Naive thymus-derived CD8-positive, alpha-beta T cell (primary cell): ENCODE results near the gene PBX4. TPM values are rescaled to one million over a fixed set of nuclear protein-coding genes. Genes with fewer than 3 reads are reported as not detected.

Experiments used
- ATAC-seq, 2 donors: fragments of 150-1000 bp; cut with Tn5 transposase in 1 of 2; sonication (Bioruptor Pico), chemical (Tn5 transposase) in 1 of 2; 1 replicate in 1 of 2; 2 replicates in 1 of 2; pipeline ENCODE4 v1.10.0; 2021; ENCODE audit warnings: mild to moderate bottlenecking in 2 of 2, moderate library complexity in 2 of 2
- POLR2A ChIA-PET: fragments of 350-600 bp; sonication (Branson Sonifier 250); formaldehyde crosslinking; loops from one replicate; lab custom pipeline; 2021; ENCODE audit warnings: antibody characterized with exemption; lab: Charles Lee
- DNase-seq, 10 donors: peaks; one replicate each; pipeline versions ENCODE4 v3.0.0 to v3.0.0-alpha.2; 2020 to 2022
- H3K27ac Mint-ChIP-seq, 10 donors: one replicate each; pipeline ENCODE4 v1.8.0; 2020 to 2022; ENCODE audit warnings: mild to moderate bottlenecking in 10 of 10, mixed read lengths in 10 of 10, moderate library complexity in 4 of 10, inconsistent platforms in 1 of 10
- H3K27me3 Mint-ChIP-seq, 5 donors: one replicate each; pipeline ENCODE4 v1.8.0; 2021 to 2022; ENCODE audit warnings: mixed read lengths in 5 of 5
- H3K36me3 Mint-ChIP-seq, 3 donors: one replicate each; pipeline ENCODE4 v1.8.0; 2020 to 2022; ENCODE audit warnings: mixed read lengths in 3 of 3, mild to moderate bottlenecking in 2 of 3, inconsistent platforms in 1 of 3
- H3K4me1 Mint-ChIP-seq, 4 donors: one replicate each; pipeline ENCODE4 v1.8.0; 2021 to 2022; ENCODE audit warnings: mixed read lengths in 4 of 4
- H3K4me3 Mint-ChIP-seq, 10 donors: one replicate each; pipeline ENCODE4 v1.8.0; 2020 to 2022; ENCODE audit warnings: mild to moderate bottlenecking in 10 of 10, mixed read lengths in 10 of 10, moderate library complexity in 6 of 10, inconsistent platforms in 1 of 10
- H3K9me3 Mint-ChIP-seq, 9 donors: one replicate each; pipeline ENCODE4 v1.8.0; 2020 to 2022; ENCODE audit warnings: mixed read lengths in 9 of 9, mild to moderate bottlenecking in 3 of 9, inconsistent platforms in 1 of 9, moderate library complexity in 1 of 9
- polyA plus RNA-seq, 3 donors: library from polyadenylated mRNA; unstranded; fragments of 300-500 nt; fragmentation: Illumina TruSeq; gene quantifications; one replicate each; pipeline ENCODE4 v1.2.3, GENCODE V29; 2021
- total RNA-seq, 8 experiments: library from RNA in 2 of 8; stranded (reverse) in 2 of 8; gene quantifications; one replicate each; pipeline ENCODE4 v1.2.3 and lab custom pipeline; 2021 to 2026

Gene PBX4
- total and polyA plus RNA-seq, 5 experiments from 2014 or later: 2.6 to 49.4 (median 6.9) TPM

- POLR2A ChIA-PET: interaction anchor here (1.0 to 3.5 kb wide), 4 partner anchors 14 to 98 kb away, joined by 3 to 15 read pairs (median 4); partner anchors contain the start of genes ZNF101 and ZNF14
- Mint-ChIP-seq H3K4me3 (peak overlapping the region in 2 of 10 donors; percentile 34 to 36), H3K27me3 (no peaks in the 10 kb centered on the region), H3K9me3 (no peaks in the 10 kb centered on the region), H3K27ac (peak overlapping the region in 9 of 10 donors; percentile 8 to 83 (median 68)), H3K36me3 (peaks cover 0 to 83% (median 24%) of the 10 kb centered on the region in 3 donors), H3K4me1 (peaks cover 6 to 32% (median 16%) of the 10 kb centered on the region in 4 donors)
- DNase-seq (peak in 1 of 10 donors; percentile 52), ATAC-seq (no peak)
These were observed 16.2 kb upstream of the PBX4 start for GRCh38 chr19:19634516-19635312.

DNA sequence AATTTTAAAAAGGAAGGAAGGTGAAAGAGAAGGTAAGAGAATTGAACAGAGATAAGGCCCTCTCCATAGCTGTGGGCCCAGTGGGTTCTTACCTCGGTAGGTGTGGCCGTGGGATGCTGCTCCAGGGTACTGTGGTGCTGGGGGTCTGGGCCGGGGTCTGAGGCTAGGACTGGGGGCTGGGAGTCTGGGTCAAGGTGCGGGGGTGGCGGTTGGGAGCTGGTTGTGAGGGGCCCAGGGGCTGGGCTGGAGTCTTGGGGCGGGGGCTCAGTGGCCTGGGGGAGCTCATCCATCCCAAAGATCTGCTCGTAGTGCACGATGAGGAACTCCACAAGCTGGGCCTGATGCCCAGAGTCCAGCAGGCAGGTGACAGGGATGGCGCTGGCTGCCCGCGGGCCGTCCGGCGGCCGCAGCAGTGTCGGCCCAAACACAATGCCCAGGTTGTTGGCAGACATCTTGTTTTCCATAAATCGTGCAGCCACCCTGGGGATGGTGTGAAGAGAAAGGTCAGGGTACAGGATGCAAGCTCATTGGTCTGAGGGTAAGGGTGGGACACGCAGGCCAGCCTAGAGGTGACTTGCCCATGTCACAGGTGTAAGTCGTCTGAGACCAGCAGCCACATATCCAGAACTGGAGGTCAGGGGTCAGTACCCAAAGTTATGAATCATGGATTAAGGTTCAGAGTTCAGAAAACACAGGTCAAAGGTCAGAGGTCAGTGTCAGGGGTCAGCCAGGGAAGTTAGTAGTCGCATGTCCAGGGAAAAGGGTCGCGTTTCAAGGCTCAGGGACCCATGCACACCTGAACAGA lies 15.4 kb upstream of the PBX4 start:
- DNase-seq (peak in 1 of 10 donors; percentile 57), ATAC-seq (no peak)
- Mint-ChIP-seq H3K9me3 (no peaks in the 10 kb centered on the region), H3K27me3 (no peaks in the 10 kb centered on the region), H3K27ac (peak overlapping the region in 8 of 10 donors; percentile 2 to 86 (median 60)), H3K4me3 (peak overlapping the region in 2 of 10 donors; percentile 42 to 46), H3K36me3 (peaks cover 0 to 77% (median 25%) of the 10 kb centered on the region in 3 donors), H3K4me1 (peaks cover 6 to 34% (median 17%) of the 10 kb centered on the region in 4 donors)
- POLR2A ChIA-PET: interaction anchor here (0.6 to 3.5 kb wide), 6 partner anchors 24 to 246 kb away, joined by 3 to 15 read pairs (median 4); partner anchors contain the start of gene ZNF101

GRCh38 chr19:19632661-19633060 lies 14.2 kb upstream of the PBX4 start:
- peak overlapping the region in 6 of 10 donors; percentile 30 to 83 (median 66) for H3K27ac Mint-ChIP-seq
- POLR2A ChIA-PET: interaction anchor here (0.5 to 3.5 kb wide), 3 partner anchors 34 to 1087 kb away, joined by 3 to 15 read pairs (median 7); partner anchors contain the start of gene ZNF101
- DNase-seq: peak in 1 of 10 donors; percentile 48

DNA sequence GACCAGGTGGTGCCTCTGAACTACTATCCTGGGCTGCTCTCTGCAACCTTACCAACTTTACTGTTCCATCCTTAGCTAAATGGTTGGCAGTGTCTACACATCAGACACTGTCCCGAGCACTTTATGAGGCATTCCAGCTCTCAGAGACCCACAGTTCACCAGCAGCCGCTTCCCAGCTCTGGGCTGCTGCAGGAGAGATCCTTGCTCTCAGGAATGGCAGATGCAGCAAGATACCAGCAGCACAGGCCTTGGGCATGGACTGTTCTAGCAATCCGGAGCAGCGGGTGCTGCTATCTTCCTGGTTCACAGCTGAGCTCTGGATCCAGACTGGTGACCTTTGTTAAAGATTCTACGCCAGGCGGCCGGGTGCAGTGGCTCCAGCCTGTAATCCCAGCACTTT lies 12.9 kb upstream of the PBX4 start:
- H3K27ac Mint-ChIP-seq: peak overlapping the region in 4 of 10 donors; percentile 3 to 81 (median 38)
- ATAC-seq (no peak), DNase-seq (peak in 1 of 10 donors; percentile 41)
- peaks cover 17 to 52% (median 31%) of the 10 kb centered on the region in 4 donors for H3K4me1 Mint-ChIP-seq
- POLR2A ChIA-PET: interaction anchor here (0.7 to 1.1 kb wide), 4 partner anchors 13 to 328 kb away, joined by 3 to 4 read pairs (median 4); no protein-coding TSS in a partner anchor
- peaks cover 0 to 61% (median 27%) of the 10 kb centered on the region in 3 donors for H3K36me3 Mint-ChIP-seq
- H3K27me3 Mint-ChIP-seq: no peaks in the 10 kb centered on the region
- no peaks in the 10 kb centered on the region for H3K9me3 Mint-ChIP-seq
- H3K4me3 Mint-ChIP-seq: peak overlapping the region in 1 of 10 donors; percentile 70

More at GRCh38 chr19:19632661-19633060, 14.2 kb upstream of the PBX4 start:
- no peak overlapping the region for H3K4me3 Mint-ChIP-seq
- H3K27me3 Mint-ChIP-seq: no peaks in the 10 kb centered on the region
- H3K36me3 Mint-ChIP-seq: peaks cover 0 to 71% (median 27%) of the 10 kb centered on the region in 3 donors
- H3K4me1 Mint-ChIP-seq: peaks cover 8 to 38% (median 19%) of the 10 kb centered on the region in 4 donors
- no peak for ATAC-seq
- H3K9me3 Mint-ChIP-seq: no peaks in the 10 kb centered on the region

DNA sequence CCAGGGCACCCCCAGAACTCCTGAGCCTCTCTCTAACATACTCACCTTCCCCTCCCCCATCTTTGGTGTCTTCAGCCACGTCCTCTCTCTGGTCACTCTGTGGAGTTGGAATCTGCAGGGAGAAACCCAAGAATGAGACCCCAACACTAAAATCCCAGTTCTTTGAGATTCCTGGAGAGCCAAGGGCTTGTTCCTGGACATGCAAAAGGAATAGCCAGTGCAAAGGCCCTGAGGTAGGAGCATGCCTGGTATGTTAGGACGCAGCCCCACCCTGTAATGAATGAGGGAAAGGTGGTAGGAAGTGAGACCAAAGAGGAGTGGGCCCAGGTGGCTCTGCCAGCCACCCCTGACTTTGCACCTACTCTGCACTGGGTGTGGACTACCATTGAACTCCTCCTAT lies 11.9 kb upstream of the PBX4 start:
- H3K36me3 Mint-ChIP-seq: peaks cover 0 to 57% (median 23%) of the 10 kb centered on the region in 3 donors
- H3K4me1 Mint-ChIP-seq: peaks cover 22 to 52% (median 35%) of the 10 kb centered on the region in 4 donors
- ATAC-seq (no peak), DNase-seq (peak in 1 of 10 donors; percentile 38)
- POLR2A ChIA-PET: interaction anchor here (1.1 to 3.8 kb wide), 2 partner anchors 28 to 33 kb away, joined by 4 to 20 read pairs; partner anchors contain the start of gene ATP13A1
- H3K4me3 Mint-ChIP-seq: peak overlapping the region in 3 of 10 donors; percentile 6 to 75 (median 18)
- H3K27ac Mint-ChIP-seq: peak overlapping the region in 7 of 10 donors; percentile 6 to 81 (median 56)
- no peaks in the 10 kb centered on the region for H3K9me3 Mint-ChIP-seq
- no peaks in the 10 kb centered on the region for H3K27me3 Mint-ChIP-seq

DNA sequence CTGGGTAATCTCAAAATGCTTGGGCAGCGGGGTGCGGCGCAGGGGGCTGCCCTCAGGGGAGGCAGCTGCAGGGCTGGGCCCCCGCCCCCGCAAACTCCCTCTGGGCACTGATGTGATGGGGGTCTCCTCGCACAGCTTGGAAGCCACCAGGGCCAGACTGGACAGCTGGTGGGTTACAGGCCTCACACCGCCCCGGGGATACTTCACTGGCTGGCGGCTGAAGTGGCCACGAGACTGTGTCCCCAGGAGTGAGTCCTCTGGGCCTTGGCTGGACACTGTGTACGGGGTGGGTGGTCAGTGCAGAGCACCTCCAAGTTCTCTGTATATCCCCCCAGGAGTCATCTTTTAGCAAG lies 11.6 kb upstream of the PBX4 start:
- ATAC-seq (no peak), DNase-seq (peak in 1 of 10 donors; percentile 54)
- POLR2A ChIA-PET: interaction anchor here (3.8 to 4.2 kb wide), 2 partner anchors 33 to 38 kb away, joined by 20 to 47 read pairs; partner anchors contain the start of genes ATP13A1 and ZNF101
- H3K9me3 Mint-ChIP-seq: no peaks in the 10 kb centered on the region
- H3K4me1 Mint-ChIP-seq: peaks cover 22 to 48% (median 34%) of the 10 kb centered on the region in 4 donors
- H3K27me3 Mint-ChIP-seq: no peaks in the 10 kb centered on the region
- H3K4me3 Mint-ChIP-seq: peak overlapping the region in 3 of 10 donors; percentile 45 to 85 (median 75)
- H3K27ac Mint-ChIP-seq: peak overlapping the region in 6 of 10 donors; percentile 17 to 81 (median 64)
- H3K36me3 Mint-ChIP-seq: peaks cover 0 to 53% (median 22%) of the 10 kb centered on the region in 3 donors

GRCh38 chr19:19628501-19629134 lies 10.1 kb upstream of the PBX4 start:
- H3K4me1 Mint-ChIP-seq: peaks cover 18 to 39% (median 33%) of the 10 kb centered on the region in 4 donors
- peak overlapping the region; percentile 82 to 95 (median 92) for H3K27ac Mint-ChIP-seq
- DNase-seq: peak in 8 of 10 donors; percentile 20 to 69 (median 44)
- no peaks in the 10 kb centered on the region for H3K9me3 Mint-ChIP-seq
- H3K27me3 Mint-ChIP-seq: no peaks in the 10 kb centered on the region
- peaks cover 0 to 52% (median 19%) of the 10 kb centered on the region in 3 donors for H3K36me3 Mint-ChIP-seq
- POLR2A ChIA-PET: interaction anchor here (0.6 to 4.2 kb wide), 40 partner anchors 10 to 372 kb away, joined by 3 to 47 read pairs (median 5); partner anchors contain the start of genes ATP13A1, GMIP, NDUFA13 and PBX4
- ATAC-seq: peak; percentile 31 to 38
- H3K4me3 Mint-ChIP-seq: peak overlapping the region; percentile 76 to 90 (median 83)

DNA sequence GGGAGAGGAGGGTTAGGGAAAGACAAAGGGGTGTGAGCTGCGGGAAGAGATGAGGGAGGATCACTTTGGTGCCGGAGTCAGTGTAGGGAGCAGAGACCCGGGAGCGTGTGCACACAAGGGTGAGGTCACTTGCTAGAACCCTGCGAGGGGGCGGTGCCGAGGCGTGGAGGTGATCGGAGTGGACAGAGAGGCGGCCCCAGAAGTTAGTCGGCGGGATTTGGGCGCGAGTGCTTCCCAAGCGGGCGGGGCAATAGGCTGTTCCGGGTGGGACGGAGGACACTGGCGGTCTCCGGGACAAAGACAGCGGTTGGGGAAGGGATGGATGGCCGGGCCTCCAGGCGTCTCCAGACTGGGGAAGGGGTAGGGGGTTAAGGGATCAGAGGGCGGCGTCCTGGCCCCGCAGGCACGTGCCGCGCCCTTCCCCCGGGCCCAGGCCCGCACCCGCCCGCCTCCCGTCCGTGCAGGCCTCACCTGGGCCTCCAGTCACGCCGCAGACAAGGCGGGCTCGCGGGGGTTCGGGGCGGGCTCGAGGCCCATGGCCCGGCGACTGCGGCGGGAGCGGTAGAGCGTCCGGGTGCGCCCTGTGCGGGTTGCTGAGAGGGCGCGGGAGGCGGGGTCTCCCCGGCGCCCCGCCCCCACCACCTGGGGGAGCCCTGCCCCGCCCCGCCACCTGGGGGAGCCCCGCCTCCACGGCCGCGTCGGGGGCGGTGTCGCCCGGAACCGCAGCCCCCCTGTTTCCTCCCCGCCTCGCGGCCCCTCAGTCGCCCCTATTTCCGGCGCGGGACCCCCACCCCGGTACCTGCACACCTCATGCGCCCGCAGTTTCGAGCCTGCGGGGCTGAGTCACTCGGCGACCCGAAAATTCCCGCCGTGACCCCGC lies 9.4 kb upstream of the PBX4 start, which contains the start of gene LPAR2:
TSS of gene LPAR2 (minus strand) at position 600 of the 880 bp plus-strand sequence. CDS start 945 bp downstream, outside the sequence.
- Mint-ChIP-seq H3K36me3 (peaks cover 0 to 50% (median 14%) of the 10 kb centered on the region in 3 donors), H3K9me3 (no peaks in the 10 kb centered on the region), H3K27me3 (no peaks in the 10 kb centered on the region), H3K4me3 (peak within 1 kb of the TSS; percentile 85 to 99 (median 98)), H3K4me1 (peaks cover 15 to 38% (median 27%) of the 10 kb centered on the region in 4 donors), H3K27ac (peak within 1 kb of the TSS; percentile 93 to 99 (median 96))
- DNase-seq (peak; percentile 77 to 93 (median 84)), ATAC-seq (peak; percentile 80 to 84)
- POLR2A ChIA-PET: interaction anchor here (0.7 to 4.2 kb wide), 39 partner anchors 8 to 238 kb away, joined by 3 to 47 read pairs (median 5); partner anchors contain the start of genes ATP13A1, GMIP, NDUFA13 and PBX4

DNA sequence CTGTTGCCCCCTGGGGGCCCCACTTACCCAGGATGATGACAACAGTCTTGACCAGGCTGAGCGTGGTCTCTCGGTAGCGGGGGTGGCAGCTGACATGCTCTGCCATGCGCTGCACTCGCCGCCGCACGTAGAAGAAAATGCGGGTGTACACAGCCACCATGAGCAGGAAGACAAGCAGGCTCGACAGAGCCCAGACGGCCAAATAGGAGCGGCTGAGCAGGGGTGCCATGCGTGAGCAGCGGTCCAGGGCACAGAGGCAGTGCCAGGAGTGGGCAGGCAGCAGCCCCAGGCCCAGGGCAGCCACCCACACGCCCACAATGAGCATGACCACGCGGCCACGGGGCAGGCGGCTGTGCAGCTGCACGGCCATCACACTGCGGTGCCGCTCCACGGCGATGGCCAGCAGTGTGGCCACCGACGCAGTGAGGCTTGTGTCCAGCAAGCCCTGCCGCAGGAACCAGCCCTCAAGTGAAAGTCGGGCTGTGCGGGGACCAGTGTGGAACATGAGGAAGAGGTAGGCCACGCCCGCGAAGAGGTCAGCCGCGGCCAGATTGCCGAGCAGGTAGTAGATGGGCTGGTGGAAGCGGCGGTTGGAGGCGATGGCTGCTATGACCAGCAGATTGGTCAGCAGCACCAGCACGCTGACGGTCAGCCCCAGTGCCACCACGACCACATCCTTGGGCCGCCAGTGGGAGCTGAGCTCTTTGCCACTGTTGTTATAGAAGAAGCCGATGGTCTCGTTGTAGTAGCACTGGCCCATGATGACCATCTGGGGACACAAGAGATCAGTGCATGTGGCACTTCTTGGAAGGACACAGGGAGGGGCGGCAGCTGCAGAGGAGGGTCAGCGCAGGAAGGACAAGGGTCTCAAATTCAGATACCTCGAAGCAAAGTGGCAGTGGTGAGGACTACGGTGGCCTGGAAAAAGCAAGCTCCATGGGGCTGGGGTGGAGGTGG lies 8.3 kb upstream of the PBX4 start:
- no peaks in the 10 kb centered on the region for H3K9me3 Mint-ChIP-seq
- H3K4me3 Mint-ChIP-seq: peak overlapping the region; percentile 85 to 99 (median 98)
- H3K27ac Mint-ChIP-seq: peak overlapping the region; percentile 93 to 99 (median 96)
- DNase-seq (peak in 1 of 10 donors; percentile 59), ATAC-seq (no peak)
- peaks cover 0 to 45% (median 10%) of the 10 kb centered on the region in 3 donors for H3K36me3 Mint-ChIP-seq
- peaks cover 15 to 43% (median 27%) of the 10 kb centered on the region in 4 donors for H3K4me1 Mint-ChIP-seq
- POLR2A ChIA-PET: interaction anchor here (0.7 to 4.2 kb wide), 13 partner anchors 8 to 94 kb away, joined by 3 to 47 read pairs (median 4); partner anchors contain the start of genes ATP13A1, GMIP, PBX4 and ZNF101
- no peaks in the 10 kb centered on the region for H3K27me3 Mint-ChIP-seq
